NCI-H774 (cell line): ENCODE measurements around the gene KRTAP19-1.
"Not testable (repeated sequence)": the region's sequence is repeated elsewhere in the genome, so short reads cannot be mapped to it uniquely, and the experiment has no call there.

Experiments
- DNase-seq: peaks from one replicate; lab custom pipeline; 2025; lab: John Stamatoyannopoulos, UW

Gene KRTAP19-1

DNA sequence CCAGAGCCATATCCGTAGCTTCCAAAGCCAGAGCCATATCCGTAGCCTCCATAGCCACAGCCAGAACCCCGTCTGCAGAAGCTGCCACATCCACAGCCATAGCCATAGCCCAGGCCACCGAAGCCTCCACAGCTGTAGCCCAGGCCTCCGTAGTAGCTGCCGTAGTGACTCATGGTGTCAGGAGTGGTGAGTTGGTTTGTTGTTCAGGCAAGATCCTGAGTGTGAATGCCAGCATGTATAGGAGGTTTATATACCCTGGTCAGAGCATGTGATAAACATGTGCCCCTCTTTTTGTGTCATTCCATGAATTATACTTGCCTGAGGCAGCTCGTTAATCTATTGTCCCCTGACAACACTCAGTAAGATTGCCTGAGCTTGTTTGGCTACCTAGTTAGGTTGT is at the start of gene KRTAP19-1:
Gene KRTAP19-1 (minus strand): TSS at position 223 of the 400 bp plus-strand sequence. CDS start 50 bp downstream, at position 173.
- no peak for DNase-seq

DNA sequence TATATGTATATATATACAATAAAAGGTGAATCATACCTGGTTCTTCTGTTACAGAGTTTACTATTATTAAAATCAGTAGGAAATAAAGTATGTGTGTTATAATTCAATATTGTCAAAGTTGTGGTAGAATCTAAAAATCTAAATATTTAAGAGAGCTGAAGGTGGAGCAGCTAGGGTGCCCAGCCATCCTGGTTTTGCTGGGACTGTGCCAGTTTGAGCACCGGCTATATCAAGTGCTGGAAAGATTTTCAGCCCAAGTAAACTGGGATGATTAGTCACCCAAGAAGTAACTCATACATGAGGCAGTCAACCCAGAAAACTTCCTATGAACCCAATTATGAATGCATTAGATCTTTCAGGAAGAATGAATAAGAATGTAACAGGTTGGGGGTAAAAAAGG is 38.7 kb upstream of the KRTAP19-1 start:
- DNase-seq, result no peak

DNA sequence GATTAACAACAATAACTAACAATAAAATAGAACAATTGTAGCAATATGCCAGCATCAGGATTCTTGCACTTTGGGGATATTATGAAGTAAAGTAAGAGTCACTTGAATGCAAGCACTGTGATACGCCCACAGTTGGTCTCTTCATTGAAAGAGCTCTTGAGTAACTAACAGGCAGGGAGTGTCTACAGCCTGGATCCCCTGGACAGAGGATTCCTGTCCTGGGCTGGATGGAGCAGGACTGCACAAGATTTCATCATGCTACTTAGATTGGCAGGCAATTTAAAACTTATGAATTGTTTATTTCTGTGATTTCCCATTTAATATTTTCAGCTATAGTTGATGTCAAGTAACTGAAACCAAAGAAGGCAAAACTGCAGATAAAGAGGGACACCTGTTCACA is 35.5 kb upstream of the KRTAP19-1 start:
- DNase-seq, result no peak

DNA sequence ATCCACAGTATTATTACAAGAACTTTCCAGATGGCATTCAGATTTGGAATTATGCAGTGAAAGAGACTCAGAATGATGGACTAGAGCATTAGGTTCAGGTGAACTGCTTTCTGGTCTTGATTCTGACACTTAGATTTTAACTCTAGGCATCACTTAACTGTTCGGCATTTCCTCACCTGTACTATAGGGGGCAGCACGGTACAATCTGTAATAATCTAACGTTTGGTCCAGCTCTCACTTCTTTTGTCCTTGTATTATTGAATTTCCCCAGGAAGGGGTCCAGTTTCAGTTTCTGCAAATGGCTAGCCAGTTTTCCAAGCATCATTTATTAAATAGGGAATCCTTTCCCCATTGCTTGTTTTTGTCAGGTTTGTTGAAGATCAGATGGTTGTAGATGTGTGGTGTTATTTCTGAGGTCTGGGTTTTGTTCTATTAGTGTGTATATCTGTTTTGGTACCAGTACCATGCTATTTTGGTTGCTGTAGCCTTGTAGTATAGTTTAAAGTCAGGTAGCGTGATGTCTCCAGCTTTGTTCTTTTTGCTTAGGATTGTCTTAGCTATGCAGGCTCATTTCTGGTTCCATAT is 25.5 kb upstream of the KRTAP19-1 start:
- not testable (repeated sequence) for DNase-seq

DNA sequence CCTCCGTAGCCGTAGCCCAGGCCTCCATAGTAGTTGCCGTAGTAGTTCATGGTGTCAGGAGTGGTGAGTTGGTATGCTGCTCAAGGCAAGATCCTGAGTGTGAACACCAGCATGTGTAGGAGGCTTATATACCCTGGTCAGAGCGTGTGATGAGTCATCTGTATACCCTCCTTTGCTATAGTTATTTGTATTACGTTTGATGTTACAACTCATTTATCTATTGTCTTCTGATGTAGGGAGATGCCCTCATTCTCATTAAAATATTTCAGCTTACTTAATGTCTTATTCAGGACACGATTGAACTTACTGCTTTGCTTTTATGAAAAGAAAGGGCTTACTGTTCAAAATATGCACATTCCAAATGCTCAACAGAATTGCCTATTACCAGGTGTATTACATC is 21.9 kb upstream of the KRTAP19-1 start, which contains the start of gene KRTAP19-5:
Gene KRTAP19-5 (minus strand): TSS at position 101 of the 400 bp plus-strand sequence. CDS start 51 bp downstream, at position 50.
- DNase-seq, result no peak

DNA sequence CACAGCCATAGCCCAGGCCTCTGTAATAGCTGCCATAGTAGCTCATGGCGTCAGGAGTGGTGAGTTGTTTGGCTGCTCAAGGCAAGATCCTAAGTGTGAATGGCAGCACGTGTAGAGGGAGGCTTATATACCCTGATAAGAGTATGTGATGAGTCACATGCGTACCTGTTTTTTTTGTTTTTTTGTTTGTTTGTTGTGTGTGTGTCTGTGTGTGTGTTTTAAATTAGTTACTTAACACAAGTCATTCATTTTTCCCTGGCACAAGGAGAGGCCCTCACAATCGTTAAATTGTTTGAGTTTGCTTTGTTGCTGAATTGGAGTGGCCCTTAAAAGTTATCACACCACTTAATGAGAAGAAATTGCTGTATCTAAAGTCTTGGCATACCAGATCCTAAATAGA is 16.9 kb upstream of the KRTAP19-1 start, which contains the start of gene KRTAP19-4:
Gene KRTAP19-4 (minus strand): TSS at position 101 of the 400 bp plus-strand sequence. CDS start 55 bp downstream, at position 46.
- no peak for DNase-seq

DNA sequence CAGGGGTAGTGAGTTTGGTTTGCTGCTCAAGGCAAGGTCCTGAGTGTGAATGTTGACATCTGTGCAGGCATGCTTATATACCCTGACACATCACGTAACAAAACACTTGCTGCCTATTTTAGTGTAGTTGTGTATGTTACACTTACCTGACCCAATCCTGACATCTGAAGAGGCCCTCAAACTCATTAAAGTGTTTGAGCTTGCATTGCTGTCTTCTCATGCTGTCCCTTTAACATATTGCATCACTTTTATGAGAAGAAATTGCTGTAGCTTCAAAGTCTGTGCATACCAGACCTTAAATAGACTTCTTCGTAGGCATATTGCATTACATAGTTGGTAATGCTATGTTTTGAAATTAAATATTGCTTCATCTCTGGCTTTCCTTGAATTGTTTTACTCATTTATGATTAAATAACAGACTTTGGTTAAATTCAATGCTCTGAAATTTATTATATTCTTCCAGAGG is 11.8 kb upstream of the KRTAP19-1 start, which contains the start of gene KRTAP19-3:
Gene KRTAP19-3 (minus strand): TSS at position 51 of the 466 bp plus-strand sequence. CDS start 56 bp downstream, outside the sequence.
- no peak for DNase-seq

DNA sequence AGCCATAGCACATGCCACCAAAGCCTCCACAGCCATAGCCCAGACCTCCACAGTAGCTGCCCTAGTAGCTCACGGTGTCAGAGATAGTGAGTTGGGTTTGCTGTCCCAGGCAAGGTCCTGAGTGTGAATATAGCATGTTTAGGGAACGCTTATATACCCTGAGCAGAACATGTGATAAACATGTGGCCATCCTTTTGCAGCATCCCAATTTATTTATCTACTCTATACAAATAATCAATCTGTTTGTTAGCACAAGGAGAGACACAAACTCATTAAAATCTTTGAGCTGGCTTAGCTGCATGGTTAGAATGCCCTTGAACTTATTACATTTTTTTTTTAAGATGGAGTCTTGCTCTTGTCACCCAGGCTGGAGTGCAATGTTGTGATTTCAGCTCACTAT is 7.2 kb upstream of the KRTAP19-1 start, which contains the start of gene KRTAP19-2:
Gene KRTAP19-2 (minus strand): TSS at position 101 of the 400 bp plus-strand sequence. CDS start 88 bp downstream, at position 13.
- DNase-seq, result no peak

DNA sequence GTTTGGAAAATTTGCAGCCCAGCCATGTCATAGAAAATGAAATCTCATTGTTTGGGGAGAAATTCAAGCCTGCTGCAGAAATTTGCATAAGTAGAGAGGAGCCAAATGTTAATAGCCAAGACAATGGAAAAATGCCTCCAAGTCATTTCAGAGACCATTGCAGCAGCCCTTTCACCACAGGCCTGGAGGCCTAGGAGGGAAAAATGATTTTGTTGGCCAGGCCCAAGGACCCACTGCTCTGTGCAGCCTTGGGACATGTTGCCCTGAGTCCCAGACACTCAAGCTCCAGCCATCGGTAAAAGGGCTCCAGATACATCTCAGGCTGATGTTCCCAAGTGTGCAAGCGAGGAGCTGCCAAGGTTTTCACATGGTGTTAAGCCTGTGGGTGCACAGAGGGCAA is 6.0 kb upstream of the KRTAP19-1 start:
- no peak for DNase-seq

DNA sequence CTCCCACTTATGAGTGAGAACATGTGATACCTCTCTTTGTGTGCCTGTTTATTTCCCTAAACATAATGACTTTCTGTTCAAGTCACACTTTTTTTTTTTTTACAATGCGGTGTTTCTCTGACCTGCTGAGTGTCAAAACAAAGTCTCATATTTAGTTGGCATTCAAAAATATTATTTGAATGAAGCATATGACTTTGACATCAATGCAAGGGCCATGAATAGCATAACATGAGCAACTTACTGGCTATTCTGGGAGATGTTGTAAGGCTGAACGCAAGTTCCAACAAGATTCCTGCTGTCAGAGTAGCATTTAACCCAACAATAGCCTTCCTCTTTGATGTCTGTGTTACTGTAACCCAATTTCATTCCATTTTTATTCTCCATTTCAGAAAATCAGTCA is 2.0 kb upstream of the KRTAP19-1 start:
- DNase-seq, result no peak

DNA sequence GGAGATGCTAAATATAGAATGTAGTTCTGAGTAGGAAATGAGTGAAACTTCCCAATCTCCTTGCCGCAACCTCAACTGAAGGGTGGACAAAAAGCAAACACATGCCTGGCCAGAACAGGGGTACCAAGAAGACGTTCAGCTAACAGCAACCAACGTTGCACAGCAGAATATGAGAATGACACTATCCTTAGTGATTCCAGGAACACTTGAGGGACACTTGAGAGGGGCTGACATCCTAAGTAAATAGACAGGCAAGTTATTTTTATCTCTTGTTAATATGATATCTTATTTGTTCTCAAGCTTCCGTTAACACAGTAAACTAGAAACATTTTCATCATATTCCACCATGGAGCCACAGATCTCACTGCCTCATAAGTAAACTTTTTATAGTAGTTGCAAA is 908 bp downstream of the KRTAP19-1 start:
- DNase-seq, result no peak

DNA sequence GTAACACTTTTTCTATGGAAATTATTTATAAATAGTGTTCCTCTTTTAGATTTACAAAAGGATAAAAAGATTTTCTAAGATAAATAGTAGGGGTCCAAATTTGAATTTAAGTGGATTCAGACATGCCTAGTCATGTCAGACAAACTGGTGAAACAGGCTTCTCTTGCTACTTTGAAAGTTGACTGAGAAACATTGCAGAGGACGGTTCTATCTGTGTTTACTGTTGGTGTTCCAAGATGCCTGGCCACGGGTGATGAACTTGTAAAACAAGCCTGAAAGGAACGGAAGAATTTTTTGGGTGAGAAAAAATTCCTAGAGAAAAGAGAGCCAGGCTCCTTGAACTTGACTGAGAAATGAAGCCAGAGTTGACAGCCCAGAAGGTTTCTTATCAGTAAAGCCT is 2.2 kb downstream of the KRTAP19-1 start:
- no peak for DNase-seq

DNA sequence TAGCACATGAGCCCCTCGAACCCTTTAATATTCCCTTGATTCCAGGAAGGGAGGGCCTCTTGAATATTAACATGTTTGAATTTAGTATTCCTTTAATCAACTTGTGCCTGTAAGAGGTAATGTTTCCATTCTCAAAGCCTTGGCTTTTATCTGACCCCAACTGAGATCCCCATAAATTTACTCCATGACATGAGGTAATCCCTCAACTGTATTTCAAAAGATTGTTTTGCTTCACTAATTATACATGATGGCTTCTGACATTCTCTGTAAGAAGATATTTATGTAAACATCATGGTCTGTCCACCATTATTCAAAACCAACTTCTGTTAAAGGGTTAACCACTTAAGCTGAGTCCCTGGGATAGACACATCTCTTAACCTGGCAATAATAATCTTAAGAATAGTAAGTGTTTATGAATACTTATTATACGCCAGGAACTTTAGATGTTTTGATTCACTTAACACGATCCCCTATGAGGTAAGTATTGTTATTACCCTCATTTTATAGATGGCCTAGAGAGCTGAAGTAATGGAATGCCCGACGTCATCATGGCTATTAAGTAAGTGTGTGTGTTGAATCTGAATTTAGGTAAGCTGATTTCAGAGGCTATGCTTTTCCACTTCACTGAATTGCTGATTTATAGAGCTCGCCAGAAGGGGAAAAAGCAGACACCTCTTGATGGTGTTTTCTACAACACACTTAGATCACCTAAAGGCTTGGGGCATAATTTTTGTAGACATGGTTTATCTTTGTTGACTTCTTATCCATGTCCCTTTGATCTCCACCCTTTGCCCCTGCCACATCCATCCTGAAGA is 11.1 kb downstream of the KRTAP19-1 start:
- no peak for DNase-seq

DNA sequence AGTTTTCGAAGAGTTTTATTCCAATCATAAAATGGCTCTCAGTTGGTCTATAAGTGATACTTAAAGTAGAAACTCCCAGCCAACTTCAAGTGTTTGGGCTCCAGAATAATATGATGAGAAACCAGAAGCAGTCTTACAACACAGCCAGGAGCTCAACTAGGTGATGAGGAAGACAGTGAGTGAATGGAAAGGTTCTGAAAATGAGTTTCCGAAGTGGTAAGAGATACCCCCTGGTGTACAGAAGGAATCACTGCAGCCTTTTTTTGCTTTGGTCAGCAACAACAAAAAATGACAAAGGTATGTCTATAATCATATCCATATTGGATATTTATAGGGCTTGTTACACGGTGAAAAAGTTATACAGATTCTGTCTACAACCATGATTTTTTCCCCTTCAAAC is 16.5 kb downstream of the KRTAP19-1 start:
- no peak for DNase-seq

DNA sequence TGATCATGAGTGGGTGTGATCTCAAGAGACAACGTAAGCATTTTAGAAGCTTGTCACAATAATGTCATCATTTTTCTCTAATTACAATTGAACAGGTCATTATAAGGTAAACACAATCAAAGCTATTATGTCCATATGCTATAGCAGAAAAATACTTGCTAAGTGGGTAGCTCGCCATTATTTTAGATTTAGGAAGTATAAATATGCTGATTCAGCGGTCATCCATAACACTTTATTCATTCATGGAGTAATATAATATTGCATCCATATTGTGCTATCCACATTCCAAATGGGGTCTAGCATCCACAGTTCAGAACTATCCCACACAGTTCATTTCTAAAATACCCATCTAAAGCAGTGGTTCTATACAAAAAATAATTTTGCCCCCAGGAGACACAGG is 31.7 kb downstream of the KRTAP19-1 start:
- no peak for DNase-seq

DNA sequence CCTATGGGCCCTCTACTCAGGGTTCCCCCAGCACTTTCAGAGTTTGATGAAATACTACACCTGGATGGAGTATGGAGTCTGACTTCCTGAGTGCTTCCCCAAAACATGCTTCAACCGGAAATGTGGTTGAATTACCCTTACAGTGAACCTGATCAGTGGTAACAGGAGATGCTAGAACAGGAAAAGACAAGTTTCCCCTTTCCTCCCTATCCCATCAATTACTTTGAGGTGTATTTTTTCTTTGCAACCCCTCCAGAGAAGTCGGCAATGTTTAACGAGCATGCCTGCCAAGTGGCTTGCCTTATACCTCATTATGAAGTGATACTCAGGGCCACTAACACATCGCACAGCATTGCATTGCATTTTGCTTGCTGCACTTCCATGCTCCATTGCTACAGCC is 33.1 kb downstream of the KRTAP19-1 start:
- DNase-seq, result no peak

DNA sequence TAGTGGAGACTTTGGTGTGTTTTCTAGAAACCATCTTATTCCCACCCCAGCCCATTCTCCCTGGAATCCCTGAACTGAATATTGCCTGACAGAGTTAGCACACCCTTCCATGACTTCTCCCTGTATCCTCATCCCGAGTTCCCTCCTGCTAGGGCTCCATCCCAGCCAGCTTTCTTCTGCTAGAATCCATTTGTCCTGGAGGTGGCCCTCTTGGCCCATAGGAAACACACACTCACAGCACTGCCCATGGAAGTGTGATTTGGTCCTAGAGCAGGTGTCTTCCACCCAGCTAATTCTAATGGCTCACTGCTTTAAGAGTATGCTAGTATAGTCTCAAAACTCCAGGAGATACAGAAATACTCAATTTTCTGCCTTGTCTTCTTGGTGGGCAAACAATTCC is 36.0 kb downstream of the KRTAP19-1 start:
- DNase-seq, result no peak

DNA sequence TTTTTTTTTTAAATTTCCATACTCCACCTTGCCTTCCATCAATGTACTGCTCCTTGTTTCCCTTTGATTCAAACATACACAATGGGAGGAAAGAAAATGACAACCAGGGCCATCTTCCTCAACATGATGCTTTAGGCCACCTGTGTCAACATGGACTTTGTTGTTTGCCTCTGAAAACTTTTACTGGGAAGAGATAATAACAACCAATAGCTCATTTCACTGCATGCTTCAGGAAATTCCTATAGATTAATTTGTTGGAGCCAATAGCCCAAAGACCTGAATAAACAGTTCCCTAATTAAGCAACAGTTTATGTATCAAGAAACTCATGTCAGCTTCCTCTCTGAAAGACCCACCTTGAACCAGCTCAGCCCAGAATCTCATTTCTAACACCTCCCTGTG is 36.9 kb downstream of the KRTAP19-1 start:
- DNase-seq, result no peak

DNA sequence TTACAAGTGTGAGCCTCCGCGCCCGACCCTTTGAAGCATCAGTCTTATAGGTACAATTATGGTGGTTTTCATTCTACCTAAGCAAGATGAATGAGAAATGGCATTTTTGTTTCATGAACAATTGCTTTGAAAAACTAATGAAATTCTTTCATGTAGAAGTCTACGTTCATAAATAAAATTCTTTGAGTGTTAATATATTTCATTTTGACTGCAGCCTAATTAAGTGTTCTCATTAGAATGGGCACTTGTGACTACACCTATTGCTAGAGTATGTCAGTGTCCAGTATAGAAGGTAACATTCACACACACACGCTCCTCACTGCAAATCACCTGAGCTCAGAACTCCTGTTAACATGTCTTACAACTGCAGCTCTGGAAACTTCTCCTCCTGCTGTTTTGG is 40.2 kb downstream of the KRTAP19-1 start, which contains the start of gene KRTAP15-1:
Gene KRTAP15-1 (plus strand): TSS at position 301 of the 400 bp plus-strand sequence. CDS start 53 bp downstream, at position 354.
- no peak for DNase-seq

DNA sequence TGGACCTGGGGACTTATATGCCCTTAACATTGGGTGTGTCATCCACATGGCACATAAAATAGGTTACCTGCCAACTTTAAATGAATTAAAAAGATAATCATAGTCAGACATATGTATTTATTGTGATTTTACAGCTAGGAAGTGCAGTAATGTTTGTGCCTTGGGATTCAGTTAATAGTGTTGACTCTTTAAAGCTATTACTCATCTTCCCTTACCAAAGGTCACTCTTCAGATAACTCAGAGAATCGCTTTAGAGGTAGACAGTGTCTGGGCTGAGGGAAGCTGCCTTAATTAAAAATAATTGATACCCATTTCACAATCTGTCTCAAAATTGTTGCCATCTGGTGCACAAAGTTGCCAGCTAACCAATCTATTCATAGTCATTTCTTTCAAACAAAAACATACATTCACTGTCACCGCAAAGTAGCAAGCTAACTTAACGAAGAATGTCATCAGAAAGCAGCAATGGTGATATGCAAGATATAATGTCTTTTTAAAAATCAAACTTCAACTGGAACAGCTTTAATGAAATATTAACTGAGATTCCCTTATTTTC is 43.1 kb downstream of the KRTAP19-1 start:
- DNase-seq, result no peak

DNA sequence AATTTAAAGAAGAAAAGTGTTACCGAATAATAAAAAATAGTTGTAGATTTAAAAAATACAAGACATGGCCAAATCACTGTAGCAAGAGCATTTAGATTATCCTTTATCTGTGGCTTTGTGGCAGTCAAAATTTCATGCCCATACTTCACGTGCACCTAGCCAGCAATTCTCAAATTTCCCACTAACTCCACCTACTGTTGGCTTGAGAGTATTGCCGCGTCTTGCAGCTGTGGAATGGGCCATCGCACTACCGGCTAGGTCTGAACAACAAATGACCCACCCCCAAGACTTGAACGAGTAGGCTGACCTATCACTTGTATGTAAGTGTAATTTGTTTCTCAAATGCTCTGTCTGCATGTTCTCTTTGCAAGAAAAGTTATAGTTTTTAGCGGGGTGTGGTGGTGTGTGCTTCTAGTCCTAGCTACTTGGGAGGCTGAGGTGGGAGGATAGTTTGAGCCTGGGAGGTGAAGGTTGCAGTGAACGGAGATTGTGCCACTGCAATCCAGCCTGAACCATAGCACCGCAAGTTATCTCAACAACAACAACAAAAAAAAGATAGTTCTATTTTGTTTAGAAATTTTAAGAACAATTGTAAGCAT is 46.0 kb downstream of the KRTAP19-1 start:
- no peak for DNase-seq

DNA sequence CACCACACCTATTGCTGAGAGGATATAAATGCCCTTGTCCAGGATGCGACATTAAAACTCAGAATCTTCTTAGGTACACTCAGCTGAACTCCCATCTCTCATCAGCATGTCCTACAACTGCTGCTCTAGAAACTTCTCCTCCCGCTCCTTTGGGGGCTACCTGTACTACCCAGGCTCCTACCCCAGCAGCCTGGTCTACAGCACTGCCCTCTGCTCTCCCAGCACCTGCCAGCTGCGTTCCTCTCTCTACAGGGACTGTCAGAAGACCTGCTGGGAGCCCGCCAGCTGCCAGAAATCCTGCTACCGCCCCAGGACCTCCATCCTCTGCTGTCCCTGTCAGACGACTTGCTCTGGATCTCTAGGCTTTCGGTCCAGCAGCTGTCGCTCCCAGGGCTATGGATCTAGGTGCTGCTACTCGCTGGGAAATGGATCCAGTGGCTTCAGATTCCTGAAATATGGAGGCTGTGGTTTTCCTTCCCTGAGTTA is 50.0 kb downstream of the KRTAP19-1 start, which contains the start of gene KRTAP13-4:
Gene KRTAP13-4 (plus strand): TSS at position 51 of the 486 bp plus-strand sequence. CDS start 56 bp downstream, at position 107.
- no peak for DNase-seq
